Left ventricle myocardium superior (tissue), 1 donor: ENCODE data around the gene PLK1. TPM values are rescaled to one million over a fixed set of nuclear protein-coding genes. Genes with fewer than 3 reads are reported as not detected.

ENCODE experiments used
- total RNA-seq: library from RNA; stranded (reverse); fragmentation: NEBNext Ultra II Directional; extraction: Animal tissue kit (Norgen Biotek cat#: 25700); gene quantifications from one replicate; pipeline ENCODE4 v1.2.1, GENCODE V29; 2021
- donor health status: DM: no; HTN: yes; CAD: no; lungs with severe emphysema.

PLK1 gene
- total RNA-seq, 1 donor from 2014 or later, result 0.52 TPM

Other genes starting within 250 kb of the PLK1 start
- 11.3 TPM for gene COG7, start 225.7 kb upstream of the PLK1 start, total RNA-seq
- gene GGA2, start 168.4 kb upstream of the PLK1 start, total RNA-seq, result 52.1 TPM
- gene EARS2, start 121.5 kb upstream of the PLK1 start, total RNA-seq, result 22.0 TPM
- gene UBFD1, start 121.2 kb upstream of the PLK1 start, total RNA-seq, result 73.8 TPM
- gene NDUFAB1, start 82.6 kb upstream of the PLK1 start, total RNA-seq, result 621 TPM
- 5.5 TPM for gene PALB2, start 37.6 kb upstream of the PLK1 start, total RNA-seq
- 37.6 TPM for gene DCTN5, start 37.4 kb upstream of the PLK1 start, total RNA-seq
- not detected for gene ERN2, start 34.3 kb downstream of the PLK1 start, total RNA-seq
- gene CHP2, start 76.1 kb downstream of the PLK1 start, total RNA-seq, result not detected
- gene PRKCB, start 157.1 kb downstream of the PLK1 start, total RNA-seq, result 2.5 TPM